ENCODE results near the gene NAGK.

Gene NAGK

DNA sequence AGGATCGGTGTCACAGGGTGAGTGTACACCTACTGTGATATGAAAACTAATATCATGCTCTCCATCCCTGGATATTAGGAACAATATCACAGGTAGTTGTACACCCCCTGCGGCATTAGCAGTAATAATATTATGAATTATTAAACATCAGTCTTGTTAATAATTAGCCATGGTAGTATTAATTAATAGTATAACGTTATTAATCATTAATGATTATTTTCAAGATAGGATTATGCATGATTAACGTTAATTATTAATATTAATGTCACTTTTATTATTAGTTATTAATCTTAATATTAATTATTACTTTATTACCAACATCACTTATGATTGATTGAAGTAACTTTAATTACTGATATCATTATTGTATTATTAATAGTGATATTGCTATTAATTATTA, 26.2 kb upstream of the NAGK start:
- TF ChIP-seq CTCF (IDR thresholded peaks at IDR 0.05; ENCODE audit: low read depth, low read length, poor library complexity, severe bottlenecking) (no peak), EZH2phosphoT487 (IDR thresholded peaks at IDR 0.05; ENCODE audit: borderline replicate concordance, low read length) (no peak)
- Histone ChIP-seq H3K4me2 (ENCODE audit: low read length) (no peak overlapping the region), H3K27ac (ENCODE audit: low read depth, low read length) (no peak overlapping the region), H3K36me3 (ENCODE audit: control insufficient read depth, low read length) (no peaks in the 10 kb centered on the region), H4K20me1 (ENCODE audit: control insufficient read depth, insufficient read depth, low read depth, low read length) (no peaks in the 10 kb centered on the region), H3K4me3 (ENCODE audit: low read length) (no peak overlapping the region), H3K4me1 (ENCODE audit: control insufficient read depth, low read length) (0 out of 2 replicates have a peak, but pooled peaks cover 2% of the 10 kb centered on the region), H3K27me3 (ENCODE audit: control insufficient read depth, low read length) (no peaks in the 10 kb centered on the region), H3F3A (ENCODE audit: control insufficient read depth, insufficient read depth) (no peaks in the 10 kb centered on the region), H3K9me2 (replicated peaks; ENCODE audit: control insufficient read depth, low read length) (no peaks in the 10 kb centered on the region), H3K9me3 (ENCODE audit: control insufficient read depth, insufficient read depth, low read length) (no peaks in the 10 kb centered on the region), H3K79me2 (ENCODE audit: control insufficient read depth, low read length) (no peaks in the 10 kb centered on the region)

DNA sequence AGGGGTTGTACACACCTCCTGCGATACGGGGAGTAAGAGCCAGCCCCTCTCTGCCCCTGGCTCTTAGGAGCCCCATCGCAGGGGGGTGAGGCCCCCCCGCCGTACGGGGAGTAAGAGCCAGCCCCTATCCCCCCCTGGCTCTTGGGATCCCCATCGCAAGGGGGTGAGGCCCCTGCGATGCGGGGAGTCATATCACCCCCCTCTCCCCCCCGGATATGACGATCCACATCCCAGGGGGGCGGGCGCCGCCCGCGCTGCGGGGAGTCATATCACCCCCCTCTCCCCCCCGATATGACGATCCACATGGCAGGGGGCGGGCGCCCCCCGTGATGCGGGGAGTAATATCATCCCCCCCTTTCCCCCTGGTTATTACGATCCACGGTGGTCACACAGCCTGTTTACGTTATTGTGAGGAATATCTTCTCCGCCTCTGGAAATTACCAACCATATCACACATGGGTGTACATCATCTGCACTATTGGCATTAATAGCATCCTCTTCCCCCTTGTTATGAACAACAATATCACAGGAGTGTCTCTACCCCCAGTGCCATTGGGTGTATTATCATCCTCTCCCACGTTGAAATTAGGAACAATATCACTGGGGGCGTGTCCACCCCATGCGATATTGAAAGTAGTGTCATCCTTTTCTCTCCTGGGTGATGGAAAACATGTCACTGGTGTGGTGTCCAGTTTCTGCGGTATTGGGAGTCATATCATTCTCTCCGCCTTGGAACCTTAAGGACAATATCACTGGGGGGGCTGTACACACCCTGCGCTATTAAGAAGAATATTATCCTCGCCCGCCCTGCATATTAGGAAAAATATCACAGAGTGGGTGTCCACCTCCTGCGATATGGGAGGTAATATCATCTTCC, 24.7 kb upstream of the NAGK start:
- no peaks in the 10 kb centered on the region for H3K36me3 ChIP-seq (ENCODE audit: control insufficient read depth, low read length)
- no peaks in the 10 kb centered on the region for H3F3A ChIP-seq (ENCODE audit: control insufficient read depth, insufficient read depth)
- no peaks in the 10 kb centered on the region for H3K27me3 ChIP-seq (ENCODE audit: control insufficient read depth, low read length)
- H3K9me3 ChIP-seq (ENCODE audit: control insufficient read depth, insufficient read depth, low read length) = no peaks in the 10 kb centered on the region
- no peaks in the 10 kb centered on the region for H3K9me2 ChIP-seq (replicated peaks; ENCODE audit: control insufficient read depth, low read length)
- H3K4me2 ChIP-seq (ENCODE audit: low read length) = no peak overlapping the region
- H3K27ac ChIP-seq (ENCODE audit: low read depth, low read length) = no peak overlapping the region
- H3K4me3 ChIP-seq (ENCODE audit: low read length) = no peak overlapping the region
- no peaks in the 10 kb centered on the region for H4K20me1 ChIP-seq (ENCODE audit: control insufficient read depth, insufficient read depth, low read depth, low read length)
- no peaks in the 10 kb centered on the region for H3K79me2 ChIP-seq (ENCODE audit: control insufficient read depth, low read length)
- no peak for TF ChIP-seq EZH2phosphoT487 (IDR thresholded peaks at IDR 0.05; ENCODE audit: borderline replicate concordance, low read length)
- TF ChIP-seq CTCF (IDR thresholded peaks at IDR 0.05; ENCODE audit: low read depth, low read length, poor library complexity, severe bottlenecking) = no peak
- 0 out of 2 replicates have a peak, but pooled peaks cover 2% of the 10 kb centered on the region for H3K4me1 ChIP-seq (ENCODE audit: control insufficient read depth, low read length)

DNA sequence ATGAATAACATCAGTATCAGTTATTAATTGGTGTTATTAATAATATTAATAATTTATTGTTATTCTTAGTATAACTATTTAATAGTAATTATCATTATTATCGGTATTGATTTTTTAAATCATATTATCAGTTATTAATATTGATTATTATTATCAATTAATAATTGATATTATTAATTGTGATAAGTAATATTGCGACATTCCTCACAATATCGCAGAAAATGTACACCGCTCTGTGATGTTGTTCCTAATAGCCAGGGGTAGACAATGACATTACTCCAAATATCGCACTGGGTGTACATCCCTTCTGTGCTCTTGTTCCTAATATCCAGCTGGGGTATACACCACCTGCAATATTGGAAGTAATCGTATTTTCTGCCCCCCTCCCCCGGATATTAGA, 23.3 kb upstream of the NAGK start:
- no peaks in the 10 kb centered on the region for H3K36me3 ChIP-seq (ENCODE audit: control insufficient read depth, low read length)
- TF ChIP-seq CTCF (IDR thresholded peaks at IDR 0.05; ENCODE audit: low read depth, low read length, poor library complexity, severe bottlenecking) = no peak
- TF ChIP-seq EZH2phosphoT487 (IDR thresholded peaks at IDR 0.05; ENCODE audit: borderline replicate concordance, low read length) = no peak

More for the DNA sequence above, 23.3 kb upstream of the NAGK start:
- H3K27ac ChIP-seq (ENCODE audit: low read depth, low read length) = no peak overlapping the region
- no peaks in the 10 kb centered on the region for H3K9me3 ChIP-seq (ENCODE audit: control insufficient read depth, insufficient read depth, low read length)
- no peak overlapping the region for H3K4me2 ChIP-seq (ENCODE audit: low read length)
- H3K27me3 ChIP-seq (ENCODE audit: control insufficient read depth, low read length) = no peaks in the 10 kb centered on the region
- no peaks in the 10 kb centered on the region for H3F3A ChIP-seq (ENCODE audit: control insufficient read depth, insufficient read depth)
- 0 out of 2 replicates have a peak, but pooled peaks cover 2% of the 10 kb centered on the region for H3K4me1 ChIP-seq (ENCODE audit: control insufficient read depth, low read length)
- H4K20me1 ChIP-seq (ENCODE audit: control insufficient read depth, insufficient read depth, low read depth, low read length) = no peaks in the 10 kb centered on the region
- H3K9me2 ChIP-seq (replicated peaks; ENCODE audit: control insufficient read depth, low read length) = no peaks in the 10 kb centered on the region
- no peaks in the 10 kb centered on the region for H3K79me2 ChIP-seq (ENCODE audit: control insufficient read depth, low read length)
- no peak overlapping the region for H3K4me3 ChIP-seq (ENCODE audit: low read length)

Measured in DOHH2 (cell line).